ENCODE measurements around the gene NAA15. TPM values are rescaled to one million over a fixed set of nuclear protein-coding genes. Genes with fewer than 3 reads are reported as not detected.
"Not testable (repeated sequence)": the region's sequence is repeated elsewhere in the genome, so short reads cannot be mapped to it uniquely, and the experiment has no call there.

The NAA15 gene
- total and polyA plus RNA-seq, 5 donors = 9.2 to 45.0 (median 36.5) TPM

DNA sequence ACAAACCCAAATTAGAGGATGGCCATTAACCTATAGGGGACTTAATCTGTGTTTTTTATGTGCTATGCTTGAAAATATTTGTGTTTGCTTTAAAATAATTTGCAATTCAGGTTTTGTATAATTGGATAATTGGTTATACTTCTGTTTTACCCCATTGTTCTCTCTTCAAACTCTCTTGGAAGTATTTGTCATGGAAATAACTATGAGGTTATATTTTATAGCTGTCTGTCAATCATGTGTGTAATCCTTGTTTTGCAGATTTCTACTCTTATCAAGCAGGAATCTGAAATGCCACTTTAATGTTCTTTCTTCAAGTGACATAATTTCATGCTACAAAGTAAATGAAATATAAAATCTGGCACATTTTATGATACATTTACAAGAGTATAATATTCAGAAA, 16.3 kb downstream of the NAA15 start:
- H3K27ac ChIP-seq (ENCODE audit: low read length) = no peak overlapping the region
- H3K4me3 ChIP-seq (ENCODE audit: low read length) = no peak overlapping the region
- H3K4me1 ChIP-seq (ENCODE audit: control insufficient read depth, insufficient read depth, low read length) = peaks cover 4% of the 10 kb centered on the region
- no peaks in the 10 kb centered on the region for H3K9me3 ChIP-seq (ENCODE audit: control insufficient read depth, low read length)
- DNase-seq (no peak), ATAC-seq (no peak)
- no peaks in the 10 kb centered on the region for H3K27me3 ChIP-seq (ENCODE audit: control insufficient read depth, insufficient read depth)
- intact Hi-C loops (cut with DNase I) = no loop called here

GRCh38 chr4:139319571-139319970, 18.3 kb downstream of the NAA15 start:
- 92% methylated on average over 1 of the region's 1 CpG for WGBS
- DNase-seq = no peak
- H3K9me3 ChIP-seq (ENCODE audit: control insufficient read depth, low read length) = no peaks in the 10 kb centered on the region

DNA sequence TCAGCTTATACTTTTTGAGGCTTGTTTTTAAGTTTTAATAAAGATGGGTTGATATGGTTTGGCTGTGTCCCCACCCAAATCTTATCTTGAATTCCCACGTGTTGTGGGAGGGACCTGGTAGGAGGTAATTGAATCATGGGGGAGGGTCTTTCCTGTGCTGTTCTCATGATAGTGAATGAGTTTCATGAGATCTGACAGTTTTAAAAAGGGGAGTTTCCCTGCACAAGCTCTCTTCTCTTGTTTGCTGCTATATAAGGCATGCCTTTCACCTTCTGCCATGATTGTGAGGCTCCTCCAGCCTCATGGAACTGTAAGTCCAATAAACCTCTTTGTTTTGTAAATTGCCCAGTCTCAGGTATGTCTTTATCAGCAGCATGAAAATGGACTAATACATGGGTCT, 20.8 kb downstream of the NAA15 start:
- H3K27ac ChIP-seq (ENCODE audit: low read length); DNase-seq; intact Hi-C loops (cut with DNase I); H3K4me1 ChIP-seq (ENCODE audit: control insufficient read depth, insufficient read depth, low read length); H3K27me3 ChIP-seq (ENCODE audit: control insufficient read depth, insufficient read depth); ATAC-seq; H3K9me3 ChIP-seq (ENCODE audit: control insufficient read depth, low read length); H3K4me3 ChIP-seq (ENCODE audit: low read length): not testable (repeated sequence)
- WGBS = 28% methylated on average over 1 of the region's 1 CpG

More at GRCh38 chr4:139319571-139319970, 18.3 kb downstream of the NAA15 start:
- Histone ChIP-seq H3K27me3 (ENCODE audit: control insufficient read depth, insufficient read depth) (no peaks in the 10 kb centered on the region), H3K4me1 (ENCODE audit: control insufficient read depth, insufficient read depth, low read length) (peaks cover 8% of the 10 kb centered on the region), H3K27ac (ENCODE audit: low read length) (no peak overlapping the region), H3K4me3 (ENCODE audit: low read length) (no peak overlapping the region)
- intact Hi-C loops (cut with DNase I) = no loop called here
- ATAC-seq = no peak

- H3K27ac ChIP-seq (ENCODE audit: low read length); ATAC-seq; H3K4me1 ChIP-seq (ENCODE audit: control insufficient read depth, insufficient read depth, low read length); H3K27me3 ChIP-seq (ENCODE audit: control insufficient read depth, insufficient read depth); DNase-seq; intact Hi-C loops (cut with DNase I); H3K9me3 ChIP-seq (ENCODE audit: control insufficient read depth, low read length); H3K4me3 ChIP-seq (ENCODE audit: low read length): not testable (repeated sequence)
- WGBS = 98% methylated on average over 6 of the region's 6 CpGs
Observed at GRCh38 chr4:139322541-139322940, 21.2 kb downstream of the NAA15 start.

GRCh38 chr4:139324620-139325019, 23.3 kb downstream of the NAA15 start:
- intact Hi-C loops (cut with DNase I) = no loop called here
- no peak for ATAC-seq

DNA sequence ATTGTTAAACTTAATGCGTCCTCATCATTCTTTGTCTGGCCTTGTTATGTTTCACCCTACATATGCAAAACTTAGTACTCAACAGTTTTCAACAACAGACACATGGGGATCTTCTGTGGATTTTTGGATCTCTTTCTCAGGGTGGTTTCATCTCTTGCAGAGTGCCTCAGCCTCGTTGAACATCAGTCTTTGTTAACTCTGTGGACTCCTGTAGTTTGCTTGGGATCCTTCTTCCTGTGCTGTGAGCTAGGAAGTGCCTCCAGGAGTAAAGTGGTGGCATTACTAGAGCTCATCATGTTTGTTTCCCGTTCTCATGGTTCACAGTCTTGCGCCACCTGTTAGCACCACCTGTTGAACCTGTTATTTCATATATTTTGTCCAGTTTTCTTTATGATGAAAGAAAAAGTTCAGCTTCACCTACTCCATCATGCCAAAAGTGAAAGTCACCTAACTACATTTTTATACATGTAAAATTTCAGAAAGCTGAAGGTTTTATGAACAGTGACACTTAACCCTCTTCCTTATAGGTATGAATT, 28.4 kb downstream of the NAA15 start:
- Histone ChIP-seq H3K9me3 (ENCODE audit: control insufficient read depth, low read length) (no peaks in the 10 kb centered on the region), H3K4me1 (ENCODE audit: control insufficient read depth, insufficient read depth, low read length) (no peaks in the 10 kb centered on the region), H3K4me3 (ENCODE audit: low read length) (no peak overlapping the region), H3K27ac (ENCODE audit: low read length) (no peak overlapping the region), H3K27me3 (ENCODE audit: control insufficient read depth, insufficient read depth) (no peaks in the 10 kb centered on the region)
- intact Hi-C loops (cut with DNase I) = no loop called here
- ATAC-seq (no peak), DNase-seq (no peak)
- 88% methylated on average over 4 of the region's 4 CpGs for WGBS

More at GRCh38 chr4:139324620-139325019, 23.3 kb downstream of the NAA15 start:
- no peaks in the 10 kb centered on the region for H3K27me3 ChIP-seq (ENCODE audit: control insufficient read depth, insufficient read depth)
- DNase-seq = no peak
- no peak overlapping the region for H3K4me3 ChIP-seq (ENCODE audit: low read length)
- no peaks in the 10 kb centered on the region for H3K9me3 ChIP-seq (ENCODE audit: control insufficient read depth, low read length)
- H3K27ac ChIP-seq (ENCODE audit: low read length) = no peak overlapping the region
- WGBS = 76% methylated on average over 6 of the region's 6 CpGs
- peaks cover 4% of the 10 kb centered on the region for H3K4me1 ChIP-seq (ENCODE audit: control insufficient read depth, insufficient read depth, low read length)

GRCh38 chr4:139330283-139330682, 29.0 kb downstream of the NAA15 start:
- Histone ChIP-seq H3K4me1 (ENCODE audit: control insufficient read depth, insufficient read depth, low read length) (no peaks in the 10 kb centered on the region), H3K9me3 (ENCODE audit: control insufficient read depth, low read length) (no peaks in the 10 kb centered on the region), H3K27ac (ENCODE audit: low read length) (no peak overlapping the region), H3K4me3 (ENCODE audit: low read length) (no peak overlapping the region), H3K27me3 (ENCODE audit: control insufficient read depth, insufficient read depth) (no peaks in the 10 kb centered on the region)
- ATAC-seq = no peak
- no peak for DNase-seq
- intact Hi-C loops (cut with DNase I) = no loop called here
- WGBS = 84% methylated on average over 3 of the region's 3 CpGs

DNA sequence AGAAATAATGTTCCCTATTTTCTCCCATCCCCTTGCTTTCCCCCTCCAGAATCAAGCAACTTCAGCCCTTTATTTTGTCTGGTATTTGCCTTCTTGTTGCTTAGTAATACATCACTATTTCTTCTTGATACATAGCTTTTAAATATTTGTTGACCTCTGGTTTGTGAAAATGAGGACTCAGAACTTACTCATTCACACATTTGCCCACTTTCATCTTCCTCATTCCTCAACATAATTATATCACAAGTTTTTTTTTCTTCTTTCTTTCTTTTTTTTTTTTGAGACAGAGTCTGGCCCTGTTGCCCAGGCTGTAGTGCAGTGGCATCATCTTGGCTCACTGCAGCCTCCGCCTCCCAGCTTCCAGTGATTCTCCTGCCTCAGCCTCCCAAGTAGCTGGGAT, 29.9 kb downstream of the NAA15 start:
- ATAC-seq (no peak), DNase-seq (no peak)
- no peaks in the 10 kb centered on the region for H3K9me3 ChIP-seq (ENCODE audit: control insufficient read depth, low read length)
- H3K27me3 ChIP-seq (ENCODE audit: control insufficient read depth, insufficient read depth) = no peaks in the 10 kb centered on the region
- no peak overlapping the region for H3K27ac ChIP-seq (ENCODE audit: low read length)
- H3K4me1 ChIP-seq (ENCODE audit: control insufficient read depth, insufficient read depth, low read length) = no peaks in the 10 kb centered on the region
- H3K4me3 ChIP-seq (ENCODE audit: low read length) = no peak overlapping the region
- intact Hi-C loops (cut with DNase I) = no loop called here
- WGBS = 98% methylated on average over 1 of the region's 1 CpG

GRCh38 chr4:139333046-139333445, 31.7 kb downstream of the NAA15 start:
- Histone ChIP-seq H3K4me1 (ENCODE audit: control insufficient read depth, insufficient read depth, low read length) (no peaks in the 10 kb centered on the region), H3K4me3 (ENCODE audit: low read length) (no peak overlapping the region), H3K27me3 (ENCODE audit: control insufficient read depth, insufficient read depth) (no peaks in the 10 kb centered on the region), H3K9me3 (ENCODE audit: control insufficient read depth, low read length) (no peaks in the 10 kb centered on the region), H3K27ac (ENCODE audit: low read length) (no peak overlapping the region)
- intact Hi-C loops (cut with DNase I) = no loop called here
- ATAC-seq = no peak
- WGBS = 97% methylated on average over 2 of the region's 2 CpGs
- no peak for DNase-seq

- Histone ChIP-seq H3K27ac (ENCODE audit: low read length) (no peak overlapping the region), H3K4me3 (ENCODE audit: low read length) (no peak overlapping the region), H3K27me3 (ENCODE audit: control insufficient read depth, insufficient read depth) (no peaks in the 10 kb centered on the region), H3K9me3 (ENCODE audit: control insufficient read depth, low read length) (no peaks in the 10 kb centered on the region), H3K4me1 (ENCODE audit: control insufficient read depth, insufficient read depth, low read length) (no peaks in the 10 kb centered on the region)
- ATAC-seq (no peak), DNase-seq (no peak)
- intact Hi-C loops (cut with DNase I) = no loop called here
Observed at GRCh38 chr4:139337612-139338011, 36.3 kb downstream of the NAA15 start.

DNA sequence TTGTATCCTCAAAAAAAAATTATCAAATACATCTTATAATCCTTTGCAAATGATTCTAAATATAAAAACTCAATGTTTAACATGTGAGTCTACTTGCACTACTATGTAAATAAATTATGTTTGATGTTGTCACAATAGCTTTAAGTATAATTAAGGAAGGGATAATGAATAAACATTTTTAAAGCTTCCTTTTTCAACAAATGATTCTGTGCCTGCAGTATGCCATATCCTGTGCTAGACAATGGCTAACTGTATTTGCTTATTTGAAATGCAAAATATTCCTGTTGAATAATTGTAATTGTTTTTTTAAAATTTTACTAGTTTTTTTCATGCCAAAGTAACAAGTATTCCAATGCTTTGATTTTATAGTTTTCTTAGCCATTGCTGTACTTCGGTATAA, 60.0 kb downstream of the NAA15 start:
- no peak overlapping the region for H3K4me3 ChIP-seq (ENCODE audit: low read length)
- DNase-seq = no peak
- H3K9me3 ChIP-seq (ENCODE audit: control insufficient read depth, low read length) = no peaks in the 10 kb centered on the region
- intact Hi-C loops (cut with DNase I) = no loop called here
- WGBS = 96% methylated on average over 1 of the region's 1 CpG
- H3K27me3 ChIP-seq (ENCODE audit: control insufficient read depth, insufficient read depth) = no peaks in the 10 kb centered on the region
- no peak overlapping the region for H3K27ac ChIP-seq (ENCODE audit: low read length)
- no peaks in the 10 kb centered on the region for H3K4me1 ChIP-seq (ENCODE audit: control insufficient read depth, insufficient read depth, low read length)
- no peak for ATAC-seq

- no peak for DNase-seq
- H3K27ac ChIP-seq (ENCODE audit: low read length) = no peak overlapping the region
- no peaks in the 10 kb centered on the region for H3K4me1 ChIP-seq (ENCODE audit: control insufficient read depth, insufficient read depth, low read length)
- intact Hi-C loops (cut with DNase I) = no loop called here
- WGBS = 81% methylated on average over 1 of the region's 1 CpG
- no peaks in the 10 kb centered on the region for H3K27me3 ChIP-seq (ENCODE audit: control insufficient read depth, insufficient read depth)
- no peaks in the 10 kb centered on the region for H3K9me3 ChIP-seq (ENCODE audit: control insufficient read depth, low read length)
- no peak overlapping the region for H3K4me3 ChIP-seq (ENCODE audit: low read length)
- ATAC-seq = no peak
Observed at GRCh38 chr4:139367421-139368090, 66.3 kb downstream of the NAA15 start.

All from right cardiac atrium (tissue), 5 donors.